Measurements from ENCODE around the gene EFHD2.
"Not testable (repeated sequence)": the region's sequence is repeated elsewhere in the genome, so short reads cannot be mapped to it uniquely, and the experiment has no call there.

EFHD2 gene

DNA sequence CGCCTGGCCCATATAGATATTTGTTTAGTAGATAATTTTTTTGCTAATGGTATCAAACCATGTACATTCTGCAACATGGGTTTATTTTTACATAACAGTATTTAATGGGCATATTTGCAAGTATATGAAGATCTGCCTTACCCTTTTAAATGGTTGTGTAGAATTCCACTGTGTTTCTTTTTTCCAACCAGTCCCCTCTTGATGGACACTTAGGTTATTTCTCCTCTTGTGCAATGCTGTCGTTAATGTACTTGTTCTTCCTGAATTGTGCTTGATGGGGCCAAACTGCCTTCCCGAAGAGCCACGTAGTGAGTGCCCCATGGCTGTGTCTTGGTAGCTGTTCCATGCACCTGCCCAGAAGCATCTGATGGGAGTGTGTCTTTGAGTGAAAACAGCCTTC, 39.4 kb upstream of the EFHD2 start:
- DNase-seq (ENCODE audit: low read depth), result no peak
- no peak for TF ChIP-seq CTCF (IDR thresholded peaks at IDR 0.05; ENCODE audit: insufficient read depth, low read depth, low read length, missing control alignments)
- H3K4me3 ChIP-seq (ENCODE audit: low read length), result no peak overlapping the region

DNA sequence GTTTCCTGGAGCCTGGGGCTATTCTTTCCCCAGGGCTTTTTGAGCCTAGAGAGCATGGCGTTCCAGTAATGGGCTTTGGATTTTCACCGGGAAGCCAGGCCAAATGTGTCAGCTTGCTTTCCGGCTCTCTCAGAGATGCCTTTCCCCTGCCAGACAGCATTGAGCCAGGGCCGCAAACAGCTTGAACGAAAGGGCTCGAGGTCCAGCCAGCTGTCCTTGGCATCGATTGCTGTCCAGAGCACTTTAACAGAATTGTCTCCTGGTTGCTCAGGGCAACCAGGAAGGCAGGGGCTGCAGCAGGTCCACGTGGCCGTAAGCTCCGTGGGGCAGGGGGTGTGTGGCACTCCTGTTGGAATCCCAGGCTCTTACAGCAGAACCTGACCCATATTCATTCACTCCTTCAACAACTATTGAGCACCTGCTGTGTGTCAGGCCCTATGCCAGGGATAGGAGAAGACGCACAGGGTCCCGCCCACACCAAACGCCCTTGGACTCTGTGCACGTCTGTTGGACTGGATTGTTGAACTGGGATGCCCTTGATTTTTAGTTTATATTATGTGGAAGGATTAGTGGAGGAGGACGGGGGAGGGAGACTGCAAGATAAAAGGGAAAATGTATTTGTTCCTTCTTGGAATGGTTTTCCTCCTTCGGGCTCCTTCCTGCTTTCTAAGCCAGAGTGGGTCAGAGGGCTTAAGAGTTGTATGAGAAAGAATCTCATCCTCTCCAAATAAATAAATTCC, 38.7 kb upstream of the EFHD2 start:
- TF ChIP-seq CTCF (IDR thresholded peaks at IDR 0.05; ENCODE audit: insufficient read depth, low read depth, low read length, missing control alignments), result no peak
- H3K4me3 ChIP-seq (ENCODE audit: low read length), result no peak overlapping the region
- no peak for DNase-seq (ENCODE audit: low read depth)

DNA sequence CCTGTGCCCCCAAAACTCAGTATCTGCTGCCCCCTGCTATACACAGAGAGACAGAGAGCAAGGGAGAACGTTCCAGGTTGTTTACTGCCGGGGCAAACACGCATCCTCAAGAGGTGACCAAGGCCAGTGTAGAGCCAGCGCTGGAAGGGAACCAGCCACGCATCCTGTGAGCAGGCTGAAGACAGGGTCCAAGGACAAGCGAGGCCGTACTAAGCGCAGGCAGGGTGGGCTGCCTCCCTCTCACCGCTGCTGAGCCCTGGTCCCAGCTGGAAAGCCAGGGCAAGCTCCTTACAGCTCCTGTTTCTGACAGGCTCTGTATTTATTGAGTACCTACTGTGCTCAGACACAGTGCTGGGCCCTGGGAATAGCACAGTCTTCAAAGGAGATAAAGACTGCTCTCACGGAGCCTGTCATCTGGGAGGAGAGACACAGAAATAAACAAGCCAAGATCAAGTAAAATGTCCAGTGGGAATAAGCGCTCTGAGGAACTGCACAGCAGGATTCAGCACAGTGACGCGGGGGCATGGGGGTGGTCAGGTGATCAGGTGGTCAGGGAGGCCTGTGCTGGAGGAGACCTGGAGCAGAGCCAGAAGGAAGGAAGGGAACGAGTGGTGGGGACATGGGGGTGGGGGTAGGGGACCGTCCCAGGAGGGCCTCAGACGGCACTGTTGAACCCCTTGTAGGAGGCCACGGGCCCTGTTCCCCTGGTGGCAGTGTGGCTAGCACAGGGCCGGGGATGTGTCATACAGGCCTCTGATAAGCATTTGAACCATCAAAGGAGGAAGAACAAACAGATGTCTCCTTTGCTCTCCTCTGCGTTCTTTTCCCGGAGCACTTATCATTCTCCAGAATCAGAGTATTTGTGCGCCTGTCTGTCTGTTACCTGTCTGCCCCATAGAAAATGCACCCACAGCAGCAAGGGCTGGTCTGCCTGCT, 37.8 kb upstream of the EFHD2 start:
- no peak for DNase-seq (ENCODE audit: low read depth)
- TF ChIP-seq CTCF (IDR thresholded peaks at IDR 0.05; ENCODE audit: insufficient read depth, low read depth, low read length, missing control alignments), result no peak
- H3K4me3 ChIP-seq (ENCODE audit: low read length), result no peak overlapping the region

- no peak for TF ChIP-seq CTCF (IDR thresholded peaks at IDR 0.05; ENCODE audit: insufficient read depth, low read depth, low read length, missing control alignments)
- no peak overlapping the region for H3K4me3 ChIP-seq (ENCODE audit: low read length)
These were observed 31.0 kb upstream of the EFHD2 start for GRCh38 chr1:15378729-15379128.

DNA sequence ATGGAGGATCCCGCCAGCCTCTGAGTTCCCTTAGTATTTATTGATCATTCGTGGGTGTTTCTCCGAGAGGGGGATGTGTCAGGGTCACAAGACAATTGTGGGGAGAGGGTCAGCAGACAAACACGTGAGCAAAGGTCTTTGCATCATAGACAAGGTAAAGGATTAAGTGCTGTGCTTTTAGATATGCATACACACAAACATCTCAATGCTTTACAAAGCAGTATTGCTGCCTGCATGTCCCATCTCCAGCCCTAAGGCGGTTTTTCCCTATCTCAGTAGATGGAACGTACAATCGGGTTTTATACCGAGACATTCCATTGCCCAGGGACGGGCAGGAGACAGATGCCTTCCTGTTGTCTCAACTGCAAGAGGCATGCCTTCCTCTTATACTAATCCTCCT, 30.5 kb upstream of the EFHD2 start:
- H3K4me3 ChIP-seq (ENCODE audit: low read length); DNase-seq (ENCODE audit: low read depth): not testable (repeated sequence)

More at GRCh38 chr1:15378729-15379128, 31.0 kb upstream of the EFHD2 start:
- no peak for DNase-seq (ENCODE audit: low read depth)

DNA sequence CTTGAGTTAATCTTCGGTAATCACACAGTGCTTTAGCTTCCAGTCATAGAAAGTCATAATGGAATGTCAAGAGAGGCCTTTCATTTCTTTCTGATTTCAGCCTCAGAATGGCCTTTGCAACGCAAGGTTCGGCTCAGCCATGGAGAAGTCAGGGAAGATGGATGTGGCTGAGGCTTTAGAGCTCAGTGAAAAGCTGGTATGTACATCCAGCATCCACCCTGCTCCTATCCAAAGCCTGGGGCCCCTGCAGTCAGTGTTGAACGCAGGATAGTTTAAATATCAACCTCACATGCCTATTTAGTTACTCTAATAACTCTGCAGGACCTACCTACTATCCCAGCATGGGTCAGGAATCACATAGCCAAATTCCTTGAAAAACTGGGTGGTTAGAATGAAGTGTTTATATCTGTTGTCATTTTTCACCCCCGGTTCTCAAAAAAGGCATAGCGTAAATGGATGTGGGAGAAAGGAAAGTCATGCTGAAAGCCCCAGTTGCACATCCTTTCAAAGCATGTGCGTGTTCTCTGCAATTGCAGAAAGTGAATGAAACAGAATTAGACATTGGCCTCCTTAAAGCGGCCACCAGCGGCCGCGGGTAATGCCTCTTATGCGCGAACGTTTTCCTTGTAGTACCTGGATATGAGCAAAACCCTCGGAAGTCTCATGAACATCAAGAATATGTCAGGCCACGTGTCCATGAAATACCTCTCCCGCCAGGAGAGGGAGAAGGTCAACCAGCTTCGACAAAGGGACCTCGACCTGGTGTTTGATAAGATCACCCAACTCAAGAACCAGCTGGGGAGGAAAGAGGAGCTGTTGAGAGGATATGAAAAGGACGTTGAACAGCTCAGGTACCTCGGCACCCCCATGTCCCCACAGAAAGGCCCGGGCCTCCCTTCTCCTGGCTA, 28.8 kb upstream of the EFHD2 start:
- no peak overlapping the region for H3K4me3 ChIP-seq (ENCODE audit: low read length)
- DNase-seq (ENCODE audit: low read depth), result no peak
- no peak for TF ChIP-seq CTCF (IDR thresholded peaks at IDR 0.05; ENCODE audit: insufficient read depth, low read depth, low read length, missing control alignments)

- no peak for DNase-seq (ENCODE audit: low read depth)
- H3K4me3 ChIP-seq (ENCODE audit: low read length), result no peak overlapping the region
- no peak for TF ChIP-seq CTCF (IDR thresholded peaks at IDR 0.05; ENCODE audit: insufficient read depth, low read depth, low read length, missing control alignments)
These were observed 27.9 kb upstream of the EFHD2 start for GRCh38 chr1:15381805-15382204.

Measured in epithelial cell of esophagus (primary cell).